ENCODE results near the gene WDSUB1. TPM values are rescaled to one million over a fixed set of nuclear protein-coding genes. Genes with fewer than 3 reads are reported as not detected.

WDSUB1 gene
- total RNA-seq, 4 donors from 2014 or later: 2.8 to 7.6 (median 5.5) TPM

GRCh38 chr2:159265171-159265576, 21.3 kb downstream of the WDSUB1 start:
- DNase-seq (ENCODE audit: low spot score in 2 of 2): no peak
- H3K4me3 ChIP-seq (ENCODE audit: low read depth, poor library complexity, severe bottlenecking): no peak overlapping the region
- intact Hi-C loops (cut with DNase I; ENCODE audit: low total_unique reads): no loop called here
- no peak for TF ChIP-seq CTCF (IDR thresholded peaks at IDR 0.05)
- no peak for TF ChIP-seq POLR2A (IDR thresholded peaks at IDR 0.05)
- 50 to 59% methylated on average over 1 of the region's 1 CpG for WGBS, 2 donors

- H3K4me3 ChIP-seq (ENCODE audit: low read depth, poor library complexity, severe bottlenecking): no peak overlapping the region
- no peak for DNase-seq (ENCODE audit: low spot score in 2 of 2)
- intact Hi-C loops (cut with DNase I; ENCODE audit: low total_unique reads): no loop called here
- 67 to 82% methylated on average over 5 of the region's 5 CpGs for WGBS, 2 donors
- TF ChIP-seq CTCF (IDR thresholded peaks at IDR 0.05) (no peak), POLR2A (IDR thresholded peaks at IDR 0.05) (no peak)
Measured at GRCh38 chr2:159262904-159263303, 23.6 kb downstream of the WDSUB1 start.

- DNase-seq (ENCODE audit: low spot score in 2 of 2): no peak
- WGBS, 2 donors: 66 to 69% methylated on average over 6 of the region's 6 CpGs
- no peak overlapping the region for H3K4me3 ChIP-seq (ENCODE audit: low read depth, poor library complexity, severe bottlenecking)
- TF ChIP-seq CTCF (IDR thresholded peaks at IDR 0.05): no peak
- no peak for TF ChIP-seq POLR2A (IDR thresholded peaks at IDR 0.05)
- intact Hi-C loops (cut with DNase I; ENCODE audit: low total_unique reads): no loop called here
Measured at GRCh38 chr2:159262226-159262625, 24.3 kb downstream of the WDSUB1 start.

GRCh38 chr2:159256159-159256558, 30.3 kb downstream of the WDSUB1 start:
- no peak overlapping the region for H3K4me3 ChIP-seq (ENCODE audit: low read depth, poor library complexity, severe bottlenecking)
- no peak for DNase-seq (ENCODE audit: low spot score in 2 of 2)
- 88 to 90% methylated on average over 2 of the region's 2 CpGs for WGBS, 2 donors
- intact Hi-C loops (cut with DNase I; ENCODE audit: low total_unique reads): no loop called here
- TF ChIP-seq POLR2A (IDR thresholded peaks at IDR 0.05) (no peak), CTCF (IDR thresholded peaks at IDR 0.05) (no peak)

GRCh38 chr2:159252905-159253304, 33.6 kb downstream of the WDSUB1 start:
- TF ChIP-seq POLR2A (IDR thresholded peaks at IDR 0.05) (no peak), CTCF (IDR thresholded peaks at IDR 0.05) (no peak)
- no peak overlapping the region for H3K4me3 ChIP-seq (ENCODE audit: low read depth, poor library complexity, severe bottlenecking)
- intact Hi-C loops (cut with DNase I; ENCODE audit: low total_unique reads): no loop called here
- DNase-seq (ENCODE audit: low spot score in 2 of 2): no peak
- whole genome bisulfite sequencing, 2 donors: 98% methylated on average over 4 of the region's 4 CpGs
